Right lobe of liver (tissue), 4 donors: Measurements from ENCODE around the gene ADNP.

Source experiments
- POLR2A ChIP-seq: fragments of 450-650 bp; IDR thresholded peaks from one replicate; pipeline ENCODE4 v1.6.1; 2017; ENCODE audit warnings: antibody characterized with exemption, mild to moderate bottlenecking
- TF ChIP-seq, protein P1 (sequence below), 4 donors: fragments of 200-600 bp in 3 of 4; fragments of 450-650 bp in 1 of 4; IDR thresholded peaks; one replicate each; pipeline versions ENCODE4 v1.5.1 to v1.8.0; 2016 to 2022; ENCODE audit warnings: antibody characterized with exemption in 4 of 4, mild to moderate bottlenecking in 2 of 4
- donor health status: DM: no; HTN: no; CAD: no.
- donor health status: DM: no; HTN: no; CAD: no.
- donor health status: DM: no; HTN: yes; CAD: no.

DNA sequence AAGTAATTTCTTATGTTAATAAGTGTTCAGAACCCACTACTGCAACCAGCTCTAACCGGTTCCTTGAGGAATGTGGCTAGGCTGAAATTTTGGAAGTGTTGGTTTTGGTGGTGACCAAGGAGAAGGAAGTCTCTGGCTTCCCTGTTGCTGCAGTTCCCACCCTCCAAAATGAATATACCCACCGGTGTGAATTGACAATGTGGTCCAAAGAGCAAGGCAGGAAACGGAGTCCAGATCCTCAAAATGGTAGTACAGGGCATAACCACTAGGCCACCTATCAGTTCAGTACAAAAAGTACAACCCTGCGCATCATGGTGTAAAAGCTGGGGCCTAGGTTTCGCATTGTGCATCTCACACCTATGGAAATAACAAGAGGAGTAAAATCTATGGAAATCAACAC, 2.8 kb downstream of the ADNP start:
- TF ChIP-seq, protein P1, sequence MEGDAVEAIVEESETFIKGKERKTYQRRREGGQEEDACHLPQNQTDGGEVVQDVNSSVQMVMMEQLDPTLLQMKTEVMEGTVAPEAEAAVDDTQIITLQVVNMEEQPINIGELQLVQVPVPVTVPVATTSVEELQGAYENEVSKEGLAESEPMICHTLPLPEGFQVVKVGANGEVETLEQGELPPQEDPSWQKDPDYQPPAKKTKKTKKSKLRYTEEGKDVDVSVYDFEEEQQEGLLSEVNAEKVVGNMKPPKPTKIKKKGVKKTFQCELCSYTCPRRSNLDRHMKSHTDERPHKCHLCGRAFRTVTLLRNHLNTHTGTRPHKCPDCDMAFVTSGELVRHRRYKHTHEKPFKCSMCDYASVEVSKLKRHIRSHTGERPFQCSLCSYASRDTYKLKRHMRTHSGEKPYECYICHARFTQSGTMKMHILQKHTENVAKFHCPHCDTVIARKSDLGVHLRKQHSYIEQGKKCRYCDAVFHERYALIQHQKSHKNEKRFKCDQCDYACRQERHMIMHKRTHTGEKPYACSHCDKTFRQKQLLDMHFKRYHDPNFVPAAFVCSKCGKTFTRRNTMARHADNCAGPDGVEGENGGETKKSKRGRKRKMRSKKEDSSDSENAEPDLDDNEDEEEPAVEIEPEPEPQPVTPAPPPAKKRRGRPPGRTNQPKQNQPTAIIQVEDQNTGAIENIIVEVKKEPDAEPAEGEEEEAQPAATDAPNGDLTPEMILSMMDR (IDR thresholded peaks at IDR 0.05): no peak
- no peak for TF ChIP-seq POLR2A
